Mesothelial cell of epicardium (in vitro differentiated cells): Measurements from ENCODE around the gene DMWD. TPM values are rescaled to one million over a fixed set of nuclear protein-coding genes. Genes with fewer than 3 reads are reported as not detected.

Experiments used
- DNase-seq, 2 experiments: peaks; one replicate each; pipeline ENCODE4 v3.0.0; 2021; ENCODE audit warnings: low spot score in 2 of 2; ENCODE audit not compliant: unreplicated experiment in 2 of 2
- H3K27ac Mint-ChIP-seq: 2 replicates; pipeline ENCODE4 v1.8.0; 2021; ENCODE audit warnings: mixed read lengths
- H3K27me3 Mint-ChIP-seq: 2 replicates; pipeline ENCODE4 v1.8.0; 2021; ENCODE audit warnings: low read depth, mixed read lengths
- H3K36me3 Mint-ChIP-seq: 2 replicates; pipeline ENCODE4 v1.8.0; 2021; ENCODE audit warnings: mixed read lengths
- H3K4me1 Mint-ChIP-seq: 2 replicates; pipeline ENCODE4 v1.8.0; 2021; ENCODE audit warnings: mixed read lengths
- H3K4me3 Mint-ChIP-seq: 2 replicates; pipeline ENCODE4 v1.8.0; 2021; ENCODE audit warnings: mild to moderate bottlenecking, moderate library complexity, mixed read lengths
- H3K9me3 Mint-ChIP-seq: 2 replicates; pipeline ENCODE4 v1.8.0; 2021; ENCODE audit warnings: mixed read lengths
- total RNA-seq: library from RNA; stranded (reverse); gene quantifications from 3 replicates; pipeline ENCODE4 v1.2.1, GENCODE V29; 2021
- TF ChIP-seq, protein P1 (sequence below): fragments of 200-600 bp; sonication (generic); IDR thresholded peaks from one replicate; pipeline ENCODE4 v1.5.0; 2021; ENCODE audit warnings: antibody characterized with exemption; ENCODE audit not compliant: unreplicated experiment

Gene DMWD
- total RNA-seq, 1 donor from 2014 or later, result 120 TPM

DNA sequence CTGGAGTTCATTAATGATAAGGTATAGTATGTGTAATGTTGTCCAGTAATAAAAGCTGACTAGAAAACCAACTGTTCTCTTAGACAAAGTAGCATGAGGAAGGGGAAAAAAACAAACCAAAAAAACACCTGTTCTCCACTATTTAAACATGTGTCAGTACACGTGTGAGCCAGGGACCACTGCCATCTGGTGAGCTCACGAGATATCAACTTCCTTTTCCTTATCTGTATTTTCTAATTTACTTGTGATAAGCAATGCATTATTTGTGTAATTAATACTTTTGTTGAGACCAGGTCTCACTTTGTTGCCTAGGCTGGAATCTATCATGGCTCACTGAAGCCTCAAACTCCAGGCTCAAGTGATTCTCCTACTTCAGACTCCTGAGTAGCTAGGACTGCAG lies 19.3 kb downstream of the DMWD start:
- Mint-ChIP-seq H3K27me3 (no peaks in the 10 kb centered on the region), H3K4me3 (no peak overlapping the region), H3K27ac (no peak overlapping the region), H3K4me1 (peaks cover 4% of the 10 kb centered on the region), H3K9me3 (no peaks in the 10 kb centered on the region), H3K36me3 (peaks cover 13% of the 10 kb centered on the region)
- DNase-seq, result no peak
- TF ChIP-seq, protein P1, sequence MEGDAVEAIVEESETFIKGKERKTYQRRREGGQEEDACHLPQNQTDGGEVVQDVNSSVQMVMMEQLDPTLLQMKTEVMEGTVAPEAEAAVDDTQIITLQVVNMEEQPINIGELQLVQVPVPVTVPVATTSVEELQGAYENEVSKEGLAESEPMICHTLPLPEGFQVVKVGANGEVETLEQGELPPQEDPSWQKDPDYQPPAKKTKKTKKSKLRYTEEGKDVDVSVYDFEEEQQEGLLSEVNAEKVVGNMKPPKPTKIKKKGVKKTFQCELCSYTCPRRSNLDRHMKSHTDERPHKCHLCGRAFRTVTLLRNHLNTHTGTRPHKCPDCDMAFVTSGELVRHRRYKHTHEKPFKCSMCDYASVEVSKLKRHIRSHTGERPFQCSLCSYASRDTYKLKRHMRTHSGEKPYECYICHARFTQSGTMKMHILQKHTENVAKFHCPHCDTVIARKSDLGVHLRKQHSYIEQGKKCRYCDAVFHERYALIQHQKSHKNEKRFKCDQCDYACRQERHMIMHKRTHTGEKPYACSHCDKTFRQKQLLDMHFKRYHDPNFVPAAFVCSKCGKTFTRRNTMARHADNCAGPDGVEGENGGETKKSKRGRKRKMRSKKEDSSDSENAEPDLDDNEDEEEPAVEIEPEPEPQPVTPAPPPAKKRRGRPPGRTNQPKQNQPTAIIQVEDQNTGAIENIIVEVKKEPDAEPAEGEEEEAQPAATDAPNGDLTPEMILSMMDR, result no peak

DNA sequence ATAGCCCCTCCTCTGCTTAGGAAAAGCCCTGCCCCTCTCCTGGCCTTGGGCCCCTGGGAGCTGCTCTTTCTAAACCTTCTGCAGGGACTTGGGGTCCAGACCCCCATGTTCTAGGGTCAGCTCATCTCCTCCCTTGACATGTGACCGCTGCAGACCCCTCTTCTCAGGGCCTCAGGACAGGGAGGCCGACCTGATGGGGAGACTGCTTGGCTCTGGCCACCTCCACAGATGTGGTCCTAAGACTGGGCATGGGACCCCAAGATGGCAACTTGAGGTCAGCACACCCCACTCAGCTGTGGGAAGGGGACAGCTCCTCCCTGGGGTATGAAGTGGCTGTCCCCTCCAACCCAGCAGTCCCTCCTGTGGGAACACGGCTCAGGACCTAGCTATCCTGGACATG lies 19.7 kb downstream of the DMWD start:
- H3K9me3 Mint-ChIP-seq, result no peaks in the 10 kb centered on the region
- H3K4me1 Mint-ChIP-seq, result peaks cover 4% of the 10 kb centered on the region
- H3K4me3 Mint-ChIP-seq, result no peak overlapping the region
- no peaks in the 10 kb centered on the region for H3K27me3 Mint-ChIP-seq
- no peak for DNase-seq
- H3K36me3 Mint-ChIP-seq, result peaks cover 12% of the 10 kb centered on the region
- H3K27ac Mint-ChIP-seq, result no peak overlapping the region
- TF ChIP-seq, protein P1, result no peak

DNA sequence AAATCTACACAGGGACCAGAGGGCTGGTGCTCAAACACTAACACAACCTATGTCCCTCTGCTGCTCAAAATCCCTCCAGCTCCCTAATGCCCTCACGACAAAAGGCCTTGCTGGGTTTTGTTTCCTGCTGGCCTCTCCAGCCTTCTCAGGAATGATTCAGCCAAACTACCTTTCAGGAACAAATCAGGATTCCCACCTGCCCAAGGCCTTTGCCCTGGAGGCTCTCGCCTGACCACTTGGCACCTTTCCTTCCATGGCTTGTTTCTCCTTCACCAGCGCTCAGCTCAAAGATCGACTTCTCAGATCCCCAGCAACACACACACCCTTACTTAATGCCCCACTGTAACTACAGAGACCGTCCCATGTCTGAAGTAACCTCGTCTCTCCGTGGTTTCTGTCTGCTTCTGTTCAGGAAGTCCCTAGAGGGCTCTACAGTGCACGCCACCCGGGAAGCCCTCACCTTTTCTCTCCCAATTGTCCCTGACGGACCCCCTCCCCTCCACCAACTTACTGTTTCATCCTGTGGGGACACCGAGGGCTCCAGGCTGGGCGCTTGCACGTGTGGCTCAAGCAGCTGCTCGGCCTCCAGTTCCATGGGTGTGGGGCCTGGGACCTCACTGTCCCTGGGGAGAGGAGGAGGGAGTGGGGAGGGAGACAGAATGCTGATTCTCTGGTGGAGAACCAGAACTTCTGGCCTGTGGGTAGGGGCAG lies 20.4 kb downstream of the DMWD start:
- Mint-ChIP-seq H3K36me3 (peaks cover 8% of the 10 kb centered on the region), H3K27ac (peak overlapping the region; percentile 36), H3K4me3 (no peak overlapping the region), H3K9me3 (no peaks in the 10 kb centered on the region), H3K27me3 (no peaks in the 10 kb centered on the region), H3K4me1 (peaks cover 6% of the 10 kb centered on the region)
- no peak for DNase-seq
- TF ChIP-seq, protein P1, result no peak

DNA sequence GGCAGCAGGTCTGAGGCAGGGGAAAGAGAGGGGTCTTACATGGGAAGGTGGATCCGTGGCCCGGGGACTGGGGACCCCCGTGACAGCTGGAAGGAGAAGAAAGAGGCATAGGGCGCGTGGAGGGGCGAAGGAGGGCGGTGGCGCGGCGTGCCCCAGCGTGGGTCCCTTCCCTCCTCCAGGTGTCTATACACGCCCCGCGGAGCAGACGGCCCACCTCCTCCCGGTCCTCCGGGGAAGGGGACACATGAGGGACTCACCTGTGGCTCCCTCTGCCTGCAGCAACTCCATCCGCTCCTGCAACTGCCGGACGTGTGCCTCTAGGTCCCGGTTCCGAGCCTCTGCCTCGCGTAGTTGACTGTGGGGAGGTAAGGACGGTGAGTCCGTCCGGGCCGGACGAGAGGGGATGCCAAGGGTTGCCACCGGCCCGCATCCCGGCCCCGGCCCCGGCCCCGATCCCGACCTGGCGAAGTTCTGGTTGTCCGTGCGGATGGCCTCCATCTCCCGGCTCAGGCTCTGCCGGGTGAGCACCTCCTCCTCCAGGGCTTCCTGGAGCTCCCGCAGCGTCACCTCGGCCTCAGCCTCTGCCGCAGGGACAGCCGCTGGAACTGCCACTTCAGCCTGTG lies 21.2 kb downstream of the DMWD start:
- DNase-seq, result no peak
- H3K36me3 Mint-ChIP-seq, result peaks cover 4% of the 10 kb centered on the region
- H3K9me3 Mint-ChIP-seq, result no peaks in the 10 kb centered on the region
- TF ChIP-seq, protein P1, result no peak
- peak overlapping the region; percentile 93 for H3K27ac Mint-ChIP-seq
- peaks cover 10% of the 10 kb centered on the region for H3K4me1 Mint-ChIP-seq
- H3K4me3 Mint-ChIP-seq, result peak overlapping the region; percentile 98
- H3K27me3 Mint-ChIP-seq, result no peaks in the 10 kb centered on the region

DNA sequence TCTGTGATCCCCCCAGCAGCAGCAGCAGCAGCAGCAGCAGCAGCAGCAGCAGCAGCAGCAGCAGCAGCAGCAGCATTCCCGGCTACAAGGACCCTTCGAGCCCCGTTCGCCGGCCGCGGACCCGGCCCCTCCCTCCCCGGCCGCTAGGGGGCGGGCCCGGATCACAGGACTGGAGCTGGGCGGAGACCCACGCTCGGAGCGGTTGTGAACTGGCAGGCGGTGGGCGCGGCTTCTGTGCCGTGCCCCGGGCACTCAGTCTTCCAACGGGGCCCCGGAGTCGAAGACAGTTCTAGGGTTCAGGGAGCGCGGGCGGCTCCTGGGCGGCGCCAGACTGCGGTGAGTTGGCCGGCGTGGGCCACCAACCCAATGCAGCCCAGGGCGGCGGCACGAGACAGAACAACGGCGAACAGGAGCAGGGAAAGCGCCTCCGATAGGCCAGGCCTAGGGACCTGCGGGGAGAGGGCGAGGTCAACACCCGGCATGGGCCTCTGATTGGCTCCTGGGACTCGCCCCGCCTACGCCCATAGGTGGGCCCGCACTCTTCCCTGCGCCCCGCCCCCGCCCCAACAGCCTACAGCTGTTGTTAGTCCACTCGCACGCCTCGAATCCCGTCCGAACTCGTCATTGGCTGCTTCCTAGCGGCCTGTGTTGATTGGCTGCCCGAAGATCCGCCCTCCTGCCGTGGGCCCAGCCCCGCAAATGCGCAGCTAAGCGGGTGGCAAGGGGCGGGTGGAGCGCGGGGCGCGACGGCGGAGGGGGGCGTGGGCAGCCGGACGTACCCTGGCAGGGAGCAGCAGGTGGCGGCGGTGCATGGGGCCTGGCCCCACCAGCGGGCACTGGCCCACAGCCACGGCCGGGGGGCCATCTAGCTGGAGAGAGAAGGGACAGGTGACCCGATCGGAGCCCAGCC lies 22.2 kb downstream of the DMWD start:
- no peaks in the 10 kb centered on the region for H3K9me3 Mint-ChIP-seq
- TF ChIP-seq, protein P1, result peak; percentile 100
- peak; percentile 90 to 98 for DNase-seq
- H3K36me3 Mint-ChIP-seq, result peaks cover 4% of the 10 kb centered on the region
- no peaks in the 10 kb centered on the region for H3K27me3 Mint-ChIP-seq
- H3K27ac Mint-ChIP-seq, result peak overlapping the region; percentile 98
- H3K4me1 Mint-ChIP-seq, result peaks cover 17% of the 10 kb centered on the region
- H3K4me3 Mint-ChIP-seq, result peak overlapping the region; percentile 98
